OCI-LY3 (cell line): ENCODE data around the gene BCDIN3D.

Experiments
- H2AFZ ChIP-seq: fragments of 200-600, 300-600 bp; shearing (Covaris generic); 2 replicates; pipeline ENCODE4 v1.6.0; 2014; ENCODE audit warnings: antibody characterized with exemption, low read depth, low read length
- H3K27ac ChIP-seq: fragments of 200-600, 300-600 bp; sonication (generic); 2 replicates; pipeline ENCODE4 v1.5.1; 2014; ENCODE audit warnings: mild to moderate bottlenecking, low read length, moderate library complexity, mixed read lengths
- H3K27me3 ChIP-seq: fragments of 200-600, 300-600 bp; sonication (generic); 2 replicates; pipeline ENCODE4 v1.6.1; 2014; ENCODE audit warnings: low read depth, low read length, mixed read lengths
- H3K36me3 ChIP-seq: fragments of 200-600, 300-600 bp; sonication (generic); replicated peaks from 2 replicates; pipeline ENCODE3; 2014; ENCODE audit warnings: low read depth, low read length, mixed read lengths
- H3K4me1 ChIP-seq: fragments of 300-600, 200-600 bp; sonication (generic); 2 replicates; pipeline ENCODE4 v1.6.1; 2014; ENCODE audit warnings: low read length, mixed read lengths
- H3K4me2 ChIP-seq: fragments of 200-600, 300-600 bp; sonication (generic); 2 replicates; pipeline ENCODE4 v1.6.1; 2014; ENCODE audit warnings: low read length, mixed read lengths
- H3K4me3 ChIP-seq: fragments of 300-600, 200-600 bp; sonication (generic); 2 replicates; pipeline ENCODE4 v1.5.1; 2014; ENCODE audit warnings: antibody characterized with exemption, mild to moderate bottlenecking, low read length, moderate library complexity
- H3K79me2 ChIP-seq: fragments of 300-600, 200-600 bp; shearing (Covaris generic); 2 replicates; pipeline ENCODE4 v1.6.1; 2014; ENCODE audit warnings: mild to moderate bottlenecking, low read length, mixed read lengths
- H3K9ac ChIP-seq: fragments of 300-600, 200-600 bp; shearing (Covaris generic); 2 replicates; pipeline ENCODE4 v1.6.0; 2014; ENCODE audit warnings: mild to moderate bottlenecking, low read length, moderate library complexity
- H3K9me3 ChIP-seq: fragments of 200-600, 300-600 bp; shearing (Covaris generic); 2 replicates; pipeline ENCODE4 v1.6.1; 2014; ENCODE audit warnings: low read length, mixed read lengths; ENCODE audit not compliant: insufficient read depth
- H4K20me1 ChIP-seq: fragments of 200-600, 300-600 bp; sonication (generic); 2 replicates; pipeline ENCODE4 v1.6.1; 2016; ENCODE audit warnings: low read length, mixed read lengths; ENCODE audit not compliant: insufficient read depth
- EZH2phosphoT487 ChIP-seq: fragments of 200-600 bp; shearing (Covaris generic); IDR thresholded peaks from 2 replicates; pipeline ENCODE4 v1.6.1; 2018; ENCODE audit warnings: antibody characterized with exemption, mixed run types, low read depth
- TF ChIP-seq, protein P1 (sequence below): fragments of 200-600, 300-600 bp; sonication (generic); IDR thresholded peaks from 2 replicates; pipeline ENCODE4 v1.5.1; 2014; ENCODE audit warnings: antibody characterized with exemption, low read length, low read depth

Gene BCDIN3D

GRCh38 chr12:49795654-49796105, 47.2 kb downstream of the BCDIN3D start:
- Histone ChIP-seq H3K4me2 (no peak overlapping the region), H3K79me2 (no peaks in the 10 kb centered on the region), H3K4me3 (no peak overlapping the region), H3K36me3 (no peaks in the 10 kb centered on the region), H3K9me3 (no peaks in the 10 kb centered on the region), H3K27ac (no peak overlapping the region), H2AFZ (no peak overlapping the region), H4K20me1 (no peaks in the 10 kb centered on the region), H3K4me1 (no peaks in the 10 kb centered on the region), H3K27me3 (no peaks in the 10 kb centered on the region), H3K9ac (no peak overlapping the region)
- no peak for TF ChIP-seq EZH2phosphoT487
- TF ChIP-seq, protein P1, sequence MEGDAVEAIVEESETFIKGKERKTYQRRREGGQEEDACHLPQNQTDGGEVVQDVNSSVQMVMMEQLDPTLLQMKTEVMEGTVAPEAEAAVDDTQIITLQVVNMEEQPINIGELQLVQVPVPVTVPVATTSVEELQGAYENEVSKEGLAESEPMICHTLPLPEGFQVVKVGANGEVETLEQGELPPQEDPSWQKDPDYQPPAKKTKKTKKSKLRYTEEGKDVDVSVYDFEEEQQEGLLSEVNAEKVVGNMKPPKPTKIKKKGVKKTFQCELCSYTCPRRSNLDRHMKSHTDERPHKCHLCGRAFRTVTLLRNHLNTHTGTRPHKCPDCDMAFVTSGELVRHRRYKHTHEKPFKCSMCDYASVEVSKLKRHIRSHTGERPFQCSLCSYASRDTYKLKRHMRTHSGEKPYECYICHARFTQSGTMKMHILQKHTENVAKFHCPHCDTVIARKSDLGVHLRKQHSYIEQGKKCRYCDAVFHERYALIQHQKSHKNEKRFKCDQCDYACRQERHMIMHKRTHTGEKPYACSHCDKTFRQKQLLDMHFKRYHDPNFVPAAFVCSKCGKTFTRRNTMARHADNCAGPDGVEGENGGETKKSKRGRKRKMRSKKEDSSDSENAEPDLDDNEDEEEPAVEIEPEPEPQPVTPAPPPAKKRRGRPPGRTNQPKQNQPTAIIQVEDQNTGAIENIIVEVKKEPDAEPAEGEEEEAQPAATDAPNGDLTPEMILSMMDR: no peak

- H3K27ac ChIP-seq: no peak overlapping the region
- no peaks in the 10 kb centered on the region for H3K36me3 ChIP-seq
- no peaks in the 10 kb centered on the region for H3K79me2 ChIP-seq
- H4K20me1 ChIP-seq: no peaks in the 10 kb centered on the region
- TF ChIP-seq, protein P1: no peak
- no peak overlapping the region for H3K9ac ChIP-seq
- H3K27me3 ChIP-seq: no peaks in the 10 kb centered on the region
- no peak overlapping the region for H3K4me3 ChIP-seq
- no peaks in the 10 kb centered on the region for H3K4me1 ChIP-seq
- H3K4me2 ChIP-seq: no peak overlapping the region
- H3K9me3 ChIP-seq: no peaks in the 10 kb centered on the region
- H2AFZ ChIP-seq: no peak overlapping the region
Measured at GRCh38 chr12:49794811-49795653, 47.9 kb downstream of the BCDIN3D start.

- H3K36me3 ChIP-seq: no peaks in the 10 kb centered on the region
- no peak overlapping the region for H3K9ac ChIP-seq
- no peaks in the 10 kb centered on the region for H3K9me3 ChIP-seq
- H3K27me3 ChIP-seq: no peaks in the 10 kb centered on the region
- H3K4me1 ChIP-seq: no peaks in the 10 kb centered on the region
- H3K27ac ChIP-seq: no peak overlapping the region
- no peaks in the 10 kb centered on the region for H3K79me2 ChIP-seq
- no peak for TF ChIP-seq EZH2phosphoT487
- TF ChIP-seq, protein P1: no peak
- no peak overlapping the region for H3K4me2 ChIP-seq
- H4K20me1 ChIP-seq: no peaks in the 10 kb centered on the region
- H2AFZ ChIP-seq: no peak overlapping the region
- no peak overlapping the region for H3K4me3 ChIP-seq
Measured at GRCh38 chr12:49794021-49794420, 48.9 kb downstream of the BCDIN3D start.

DNA sequence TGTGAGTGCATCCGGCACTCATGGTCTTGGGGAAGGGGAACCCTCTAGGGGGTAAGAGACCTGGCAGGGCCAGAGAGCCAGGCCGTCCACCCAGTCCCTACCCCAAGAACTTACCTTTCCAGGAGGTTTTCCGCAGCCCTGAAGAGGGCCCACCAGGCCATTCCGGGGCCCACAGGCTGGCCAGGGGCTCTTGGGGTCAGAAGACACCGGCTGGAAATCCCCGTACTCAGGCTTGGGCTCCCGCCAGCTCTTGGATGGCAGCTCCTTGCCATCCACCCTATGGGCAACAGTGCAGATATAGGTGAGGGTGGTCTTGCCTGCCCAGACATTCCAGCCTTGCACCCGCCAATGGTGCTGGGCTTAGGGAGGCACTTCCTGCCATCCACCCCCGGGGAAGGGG, 49.3 kb downstream of the BCDIN3D start:
- Histone ChIP-seq H3K9ac (no peak overlapping the region), H3K79me2 (no peaks in the 10 kb centered on the region), H3K9me3 (no peaks in the 10 kb centered on the region), H3K27ac (no peak overlapping the region), H3K36me3 (no peaks in the 10 kb centered on the region), H3K4me3 (no peak overlapping the region), H3K27me3 (no peaks in the 10 kb centered on the region), H2AFZ (no peak overlapping the region), H4K20me1 (no peaks in the 10 kb centered on the region), H3K4me1 (no peaks in the 10 kb centered on the region), H3K4me2 (no peak overlapping the region)
- TF ChIP-seq EZH2phosphoT487: no peak
- TF ChIP-seq, protein P1: no peak
